Kidney glomerular epithelial cell (primary cell): ENCODE measurements around the gene RAB3GAP1.

ENCODE experiments used
- DNase-seq: peaks from one replicate; lab custom pipeline; 2025; lab: John Stamatoyannopoulos, UW

RAB3GAP1 gene

DNA sequence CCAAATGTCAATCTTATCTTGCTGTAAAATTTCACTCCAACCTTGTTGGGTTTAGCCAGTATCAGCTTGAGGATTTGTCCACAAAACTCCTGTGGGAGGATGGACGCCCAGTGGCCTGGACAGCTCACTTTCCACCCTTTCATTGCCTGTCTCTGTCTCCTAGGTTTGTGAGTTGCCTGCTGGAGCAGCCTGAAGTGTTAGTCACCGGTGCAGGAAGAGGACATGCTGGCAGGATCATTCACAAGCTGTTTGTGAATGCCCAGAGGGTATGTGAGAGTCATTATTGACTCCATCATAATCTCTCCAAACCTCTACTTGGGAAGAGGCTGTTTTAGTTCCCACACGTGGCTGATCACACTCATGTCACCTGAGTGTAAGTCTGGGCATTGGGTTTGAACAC is 112.3 kb downstream of the RAB3GAP1 start:
- peak; percentile 47 for DNase-seq

DNA sequence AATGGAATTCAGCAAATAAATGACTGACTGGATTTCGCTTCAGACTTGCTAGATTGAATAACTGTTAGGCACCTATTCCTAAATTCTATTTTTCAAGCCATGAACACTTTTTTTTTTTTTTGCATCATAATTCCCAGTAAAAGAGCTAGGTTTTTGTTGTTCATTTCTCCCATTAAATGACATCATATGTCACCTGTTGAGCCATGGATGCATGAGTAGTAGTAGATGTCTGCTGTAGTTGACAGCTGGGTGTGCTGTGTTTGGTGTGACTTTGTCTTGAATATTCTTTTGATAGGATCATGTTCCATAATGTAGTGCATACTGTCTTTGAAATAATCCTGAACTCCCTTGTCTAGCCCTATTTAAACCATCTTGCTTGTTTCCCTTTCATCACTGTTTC is 115.2 kb downstream of the RAB3GAP1 start:
- DNase-seq, result no peak

DNA sequence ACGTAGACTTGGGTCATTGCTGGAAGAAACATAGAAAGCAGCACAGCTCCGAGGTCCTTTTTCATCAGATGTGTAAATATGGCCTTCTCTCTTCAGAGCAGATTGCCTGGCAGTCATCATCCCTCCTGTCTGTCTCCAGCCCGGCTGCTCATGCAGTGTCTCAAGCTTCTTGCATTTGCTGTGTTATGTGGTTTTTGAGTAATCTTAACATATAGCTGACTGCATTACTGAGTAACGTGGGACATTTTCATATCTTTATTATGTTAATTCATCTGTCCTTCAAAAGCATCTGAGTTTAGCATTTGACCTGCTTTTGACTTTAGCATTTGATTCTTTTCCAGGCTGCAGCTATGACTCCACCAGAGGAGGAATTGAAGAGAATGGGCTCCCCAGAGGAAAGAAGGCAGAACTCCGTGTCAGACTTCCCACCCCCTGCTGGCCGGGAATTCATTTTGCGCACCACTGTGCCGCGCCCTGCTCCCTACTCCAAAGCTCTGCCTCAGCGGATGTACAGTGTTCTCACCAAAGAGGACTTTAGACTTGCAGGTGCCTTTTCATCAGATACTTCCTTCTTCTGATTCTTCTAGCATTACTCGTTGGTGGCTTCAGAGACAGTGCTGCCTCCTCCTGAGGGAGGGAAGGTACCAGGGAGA is 116.2 kb downstream of the RAB3GAP1 start:
- DNase-seq, result no peak

DNA sequence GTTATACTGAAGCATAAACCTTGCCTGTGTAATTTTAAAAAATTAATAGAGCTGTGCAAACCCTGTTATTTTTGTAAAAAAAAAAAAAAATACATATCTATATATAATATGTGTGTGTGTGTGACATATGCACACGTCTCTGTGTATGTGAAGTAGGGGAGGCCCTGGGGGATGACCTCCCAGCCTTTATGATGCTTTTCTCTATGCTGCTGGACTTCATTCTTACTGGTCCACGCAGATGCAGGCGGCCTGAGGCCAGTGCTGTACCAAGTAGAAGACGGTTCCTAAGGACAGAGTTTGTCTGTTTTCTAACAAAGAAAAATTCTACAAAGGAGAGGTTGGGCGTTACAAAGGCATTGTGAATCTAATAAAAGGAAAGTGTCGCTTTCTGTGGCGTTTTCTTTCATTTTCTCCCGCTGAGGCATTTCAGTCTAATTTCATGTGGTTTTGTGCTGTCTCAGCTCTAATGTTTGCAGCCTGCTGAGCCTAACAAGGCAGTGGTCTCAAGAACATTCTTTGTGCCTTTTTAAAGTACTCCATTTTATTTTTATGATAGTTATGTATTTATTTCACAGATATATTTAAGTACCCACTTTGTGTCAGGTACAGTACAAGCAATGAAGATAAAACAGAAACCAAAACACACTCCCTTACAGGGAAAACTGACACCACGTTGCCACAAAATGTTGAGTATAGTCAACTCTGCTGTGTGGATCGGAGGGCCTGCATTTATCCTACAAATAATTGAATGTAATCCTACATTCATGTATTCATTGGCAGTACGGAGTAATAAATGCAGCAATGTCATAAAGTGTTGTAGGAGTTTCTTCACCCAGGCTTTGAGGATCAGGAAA is 118.0 kb downstream of the RAB3GAP1 start:
- no peak for DNase-seq

DNA sequence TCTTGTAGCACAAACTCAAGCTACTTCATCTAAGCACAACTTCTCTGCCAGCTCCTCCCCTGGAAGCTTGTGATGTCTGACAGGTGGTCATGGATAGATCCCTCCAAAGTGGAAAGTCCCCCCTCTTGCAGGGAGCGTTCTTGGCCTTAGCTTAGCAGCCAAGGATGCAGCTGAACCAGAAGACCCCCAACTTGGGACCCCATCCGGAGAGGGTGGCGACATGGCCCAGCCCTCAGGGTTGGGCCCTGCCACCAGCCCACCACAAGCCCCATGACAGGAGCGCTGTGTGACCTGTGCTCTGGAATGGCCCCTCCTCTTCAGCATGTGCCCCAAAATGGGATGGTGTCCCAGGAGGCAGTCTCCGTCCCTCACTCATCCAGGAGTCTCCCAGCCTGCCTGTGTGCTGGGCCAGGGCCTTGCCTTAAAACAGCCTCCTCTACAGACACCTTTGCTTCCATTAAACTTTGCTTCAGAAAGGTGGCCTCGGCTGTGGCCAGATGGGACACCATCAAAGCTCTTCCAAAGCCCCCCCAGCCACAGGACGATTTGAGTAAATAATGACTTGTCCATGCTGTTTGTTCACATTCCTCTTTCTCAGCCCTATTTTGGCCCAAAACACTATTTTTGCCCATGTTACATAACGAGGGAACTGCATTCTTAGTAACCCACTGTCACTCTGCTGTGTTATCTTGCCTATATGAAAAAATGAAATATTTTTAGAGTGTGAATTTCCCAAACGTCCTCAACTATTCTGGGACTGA is 122.1 kb downstream of the RAB3GAP1 start:
- no peak for DNase-seq

DNA sequence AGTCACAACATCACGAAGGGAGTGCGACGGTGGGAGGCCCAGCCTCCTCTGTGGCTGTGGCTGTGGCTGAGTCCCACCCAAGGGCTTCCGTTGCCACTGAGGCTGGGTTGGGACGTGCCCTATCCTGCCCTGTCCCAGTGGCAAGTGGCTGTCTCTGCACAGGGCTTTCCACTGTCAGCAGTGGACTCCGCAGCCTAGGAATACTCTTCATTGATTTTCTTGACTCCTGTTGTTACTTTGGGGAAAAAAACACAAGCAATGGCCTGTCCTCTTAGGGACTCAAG is 122.7 kb downstream of the RAB3GAP1 start:
- no peak for DNase-seq

DNA sequence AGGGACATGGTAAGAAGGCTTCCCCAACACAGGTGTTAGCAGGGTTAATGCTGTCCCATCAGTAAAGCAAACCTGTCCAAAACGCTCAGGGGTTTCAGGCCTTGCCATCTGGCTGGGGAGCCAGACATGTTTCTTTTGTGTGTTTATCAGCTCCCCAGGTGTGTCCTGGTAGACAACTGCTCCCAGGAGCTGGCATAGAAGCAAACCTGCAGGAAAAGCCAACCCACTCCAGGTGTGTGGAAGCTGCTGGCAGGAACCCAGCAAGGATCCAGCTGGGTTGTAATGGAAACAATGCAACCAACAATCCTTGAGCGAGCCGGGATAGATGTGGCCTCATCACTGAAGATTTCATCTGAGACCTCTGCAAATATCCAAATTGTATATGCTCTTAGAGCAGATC is 123.1 kb downstream of the RAB3GAP1 start:
- no peak for DNase-seq

DNA sequence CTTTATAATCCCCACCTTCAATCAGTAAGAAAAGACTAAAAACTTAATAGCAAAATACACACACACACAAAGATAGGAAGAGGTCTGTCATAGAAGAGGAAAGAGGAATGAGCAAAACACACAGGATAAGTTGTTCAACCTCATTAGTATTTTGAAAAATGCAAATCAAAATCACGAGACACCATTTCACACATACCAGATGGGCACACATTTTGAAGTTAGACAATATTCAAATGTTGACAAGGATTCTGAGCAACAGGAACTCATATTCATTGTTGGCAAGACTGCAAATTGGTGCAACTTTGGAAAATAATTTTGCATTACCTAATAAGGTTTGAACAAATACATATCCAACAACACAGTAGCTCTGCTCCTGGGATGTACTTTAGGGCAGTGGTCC is 127.6 kb downstream of the RAB3GAP1 start:
- DNase-seq, result no peak

DNA sequence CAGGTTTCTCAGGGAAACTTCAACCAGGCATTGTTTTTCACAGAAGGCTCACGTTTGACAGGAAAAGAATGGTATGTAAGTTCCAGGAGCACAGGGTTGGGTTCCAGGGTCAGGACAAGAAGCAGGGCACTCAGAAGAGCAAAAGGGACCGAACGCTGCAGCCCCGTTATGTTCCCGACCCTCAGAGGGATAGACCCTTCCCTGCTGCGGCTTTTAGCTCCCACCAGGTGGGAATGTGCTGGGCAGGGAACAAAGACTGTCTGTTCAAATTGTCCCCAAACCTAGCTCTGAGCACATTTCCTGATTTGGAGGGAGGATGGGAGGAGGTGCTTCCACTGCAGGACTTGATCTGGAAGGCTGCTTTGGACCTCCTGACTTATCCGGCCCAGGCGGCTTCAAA is 130.1 kb downstream of the RAB3GAP1 start:
- no peak for DNase-seq

DNA sequence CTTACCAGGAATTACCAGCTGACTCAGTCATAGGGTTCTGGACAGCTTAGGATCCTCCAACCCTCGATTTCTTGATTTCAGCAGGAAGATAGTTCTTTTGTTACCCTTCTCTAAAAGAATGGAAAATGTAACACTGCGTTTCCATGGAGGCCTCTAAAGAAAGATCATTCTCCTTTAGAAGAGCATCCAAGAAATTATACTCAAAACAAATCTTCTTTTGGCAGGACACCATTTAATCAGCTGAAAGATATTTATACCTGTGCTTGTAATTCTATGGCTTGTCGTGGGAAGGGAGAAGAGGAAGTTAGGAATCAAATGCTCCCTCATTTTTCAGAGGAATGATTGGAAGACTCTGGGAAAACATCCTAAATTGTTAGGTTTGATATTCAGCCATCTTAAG is 130.5 kb downstream of the RAB3GAP1 start:
- DNase-seq, result no peak

DNA sequence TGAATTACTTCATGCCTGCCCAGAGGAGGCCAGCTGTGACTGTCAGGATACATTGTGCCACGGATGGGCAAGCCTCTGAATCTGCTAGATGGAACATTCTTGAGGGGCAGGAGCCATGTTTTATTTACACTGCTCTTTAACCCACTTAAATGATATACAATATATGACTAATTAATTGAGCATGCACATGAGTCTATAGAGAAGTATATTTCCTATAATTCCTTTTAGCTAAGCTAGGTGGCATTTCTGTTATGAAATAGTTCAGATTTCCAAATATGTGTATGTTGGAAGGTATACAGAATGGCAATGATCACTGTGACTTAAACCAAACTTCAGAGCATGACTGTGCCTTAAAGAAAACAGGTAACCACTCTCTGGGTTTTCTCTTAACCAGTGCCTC is 131.7 kb downstream of the RAB3GAP1 start:
- no peak for DNase-seq

DNA sequence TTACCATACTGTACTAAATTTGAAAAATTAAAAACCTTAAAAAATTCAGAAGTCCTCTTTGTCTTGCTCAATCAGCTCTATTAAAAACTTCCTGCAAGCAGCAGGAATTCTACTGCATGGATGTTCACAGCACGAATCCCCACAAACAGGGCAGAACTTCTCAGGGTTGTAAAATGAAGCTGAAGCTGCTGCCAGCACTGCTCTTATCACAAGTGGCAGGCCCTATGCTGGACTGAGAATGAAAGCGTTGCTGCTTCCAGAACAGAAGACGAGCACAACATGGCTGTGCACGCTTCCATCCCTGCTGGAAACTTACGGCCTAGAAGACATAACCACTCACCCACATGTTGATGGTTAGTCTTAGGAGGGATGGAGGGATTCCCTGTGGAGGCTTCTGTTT is 134.0 kb downstream of the RAB3GAP1 start:
- no peak for DNase-seq

DNA sequence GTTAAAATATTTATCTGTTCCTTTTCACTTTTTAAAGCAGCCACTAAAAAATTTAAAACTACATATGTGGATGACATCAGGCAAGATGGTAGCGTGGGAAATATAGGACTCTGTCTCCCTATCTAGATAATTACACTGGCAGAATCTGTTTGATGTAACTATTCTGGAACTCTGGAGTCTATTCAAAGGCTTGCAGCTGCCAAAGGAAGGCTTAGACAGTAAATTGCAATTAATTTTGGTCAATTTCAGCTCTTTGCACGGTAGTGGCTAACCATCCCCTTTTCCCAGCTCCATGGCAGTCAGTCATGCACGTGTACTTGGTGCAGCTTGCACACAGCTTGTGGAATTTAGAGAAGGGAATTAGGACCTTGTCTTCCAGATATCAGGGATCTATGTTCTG is 135.2 kb downstream of the RAB3GAP1 start:
- no peak for DNase-seq

DNA sequence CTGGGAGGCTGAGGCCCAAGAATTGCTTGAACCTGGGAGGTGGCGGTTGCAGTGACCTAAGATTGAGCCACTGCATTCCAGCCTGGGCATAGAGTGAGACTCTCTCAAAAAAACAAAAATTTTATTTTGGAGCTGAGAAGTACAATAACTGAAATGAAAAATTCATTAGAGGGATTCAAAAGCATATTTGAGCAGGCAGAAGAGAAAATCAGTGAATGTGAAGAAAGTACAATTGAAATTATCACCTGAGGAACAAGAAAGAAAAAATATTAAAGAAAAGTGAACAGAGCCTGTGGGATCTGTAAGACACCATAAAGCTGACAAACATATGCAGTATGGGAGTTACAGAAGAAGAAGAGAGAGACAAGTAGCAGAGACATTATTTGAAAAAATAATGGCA is 137.1 kb downstream of the RAB3GAP1 start:
- no peak for DNase-seq

DNA sequence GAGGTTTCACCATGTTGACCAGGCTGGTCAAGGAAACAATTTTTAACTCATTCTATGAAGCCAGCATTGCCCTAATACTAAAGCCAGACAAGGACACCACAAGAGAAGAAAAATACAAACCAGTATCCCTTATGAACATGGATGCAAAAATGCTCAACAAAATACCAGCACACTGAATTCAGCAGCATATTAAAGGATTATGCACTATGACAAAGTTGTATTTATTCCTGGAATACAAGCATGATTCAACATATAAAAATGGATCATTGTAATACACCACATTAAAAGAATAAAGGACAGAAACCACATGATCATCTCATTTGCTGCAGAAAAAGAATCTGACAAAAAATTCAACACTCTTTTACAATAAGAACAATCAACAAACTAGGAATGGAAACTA is 138.7 kb downstream of the RAB3GAP1 start:
- no peak for DNase-seq

DNA sequence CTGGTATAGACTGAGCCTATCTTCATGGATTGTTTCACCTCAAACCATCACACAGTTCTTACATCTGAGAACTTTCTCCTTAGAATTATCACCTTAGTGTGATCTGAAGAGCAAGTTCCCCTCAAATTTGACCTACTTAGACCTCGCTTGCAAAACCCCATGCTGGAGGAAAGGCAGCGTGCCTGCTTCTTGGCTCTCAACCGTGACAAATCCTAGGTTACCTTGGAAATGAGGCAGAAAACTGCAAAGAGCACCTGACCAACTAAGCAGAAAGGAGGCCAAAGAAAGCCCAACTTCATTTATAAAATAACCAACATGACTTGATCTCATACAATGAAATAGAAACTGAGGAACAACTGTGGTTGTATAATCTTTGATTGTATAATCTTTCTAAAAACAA is 146.4 kb downstream of the RAB3GAP1 start:
- DNase-seq, result no peak

DNA sequence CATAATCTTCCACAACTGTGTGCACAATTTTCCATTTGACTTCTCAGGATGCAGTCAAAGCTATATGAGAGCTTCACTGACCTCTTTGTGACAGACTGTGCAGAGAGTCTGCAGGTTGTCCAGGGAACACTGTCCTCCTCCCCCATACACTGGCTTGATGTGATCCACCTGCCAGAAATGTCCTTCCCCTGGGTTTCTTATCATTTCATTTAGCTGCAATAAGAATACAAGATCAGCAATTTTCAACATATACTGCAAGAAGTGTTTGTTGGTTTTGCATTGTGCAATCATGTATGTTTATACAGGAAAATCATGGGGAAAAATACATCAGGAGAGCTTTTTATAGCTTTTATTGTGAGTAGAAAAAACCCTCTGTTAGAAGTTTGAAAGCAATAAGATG is 150.7 kb downstream of the RAB3GAP1 start:
- no peak for DNase-seq

DNA sequence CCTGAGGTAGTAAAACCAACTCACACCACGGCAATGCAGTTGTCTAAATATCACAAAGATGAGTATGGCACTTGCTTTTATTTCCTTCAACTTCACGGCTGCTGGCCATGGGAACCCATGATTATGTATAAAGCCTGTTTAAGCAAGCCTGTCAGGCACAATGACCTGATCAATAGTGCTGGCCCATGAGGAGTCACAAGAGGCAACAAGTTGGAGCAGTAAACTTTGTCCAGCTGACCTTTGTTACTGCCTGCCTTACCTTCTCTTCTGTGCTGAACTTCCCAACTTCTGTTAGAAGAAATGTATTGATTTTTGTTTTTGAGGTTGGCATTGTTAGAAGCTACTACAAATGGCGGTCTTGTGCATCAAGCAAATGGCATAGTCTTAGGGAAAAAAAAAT is 151.9 kb downstream of the RAB3GAP1 start:
- DNase-seq, result no peak

DNA sequence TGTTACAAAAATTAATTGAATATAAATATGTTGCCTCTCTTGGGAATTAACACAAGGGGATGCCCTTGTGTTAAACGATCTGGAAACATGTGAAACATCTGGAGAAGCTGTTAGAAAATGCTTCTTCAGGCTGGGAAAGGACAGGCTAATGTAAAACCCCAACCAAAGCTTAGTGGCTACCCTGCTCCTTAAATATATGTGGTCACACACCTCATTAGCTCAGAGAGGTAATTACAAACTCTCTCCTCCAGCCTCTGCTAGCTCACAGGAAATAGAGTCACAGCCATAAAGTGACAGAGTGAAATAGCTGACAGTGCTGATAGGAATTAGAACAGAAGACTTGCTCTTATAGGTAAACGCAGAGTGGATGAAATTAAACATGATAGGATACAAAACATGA is 155.9 kb downstream of the RAB3GAP1 start:
- DNase-seq, result no peak

DNA sequence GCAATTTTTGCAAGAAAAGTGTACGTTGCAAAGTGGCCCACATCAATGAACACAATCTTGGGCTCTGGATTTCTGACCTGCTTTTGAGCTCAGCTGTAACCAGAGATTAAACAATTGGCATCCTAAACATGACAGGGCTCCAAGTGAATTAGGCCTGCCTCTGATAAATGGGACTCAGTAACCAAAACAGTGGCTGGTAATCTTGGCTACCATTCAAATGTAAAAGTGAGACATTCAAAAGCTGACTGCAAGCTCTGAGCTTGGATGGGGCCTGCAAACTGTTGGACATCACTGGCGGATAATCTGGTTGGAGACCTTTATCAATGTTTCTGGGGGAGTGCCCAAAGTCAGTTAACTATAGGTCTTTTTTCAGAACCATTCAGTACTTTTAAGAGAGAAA is 160.7 kb downstream of the RAB3GAP1 start:
- no peak for DNase-seq

DNA sequence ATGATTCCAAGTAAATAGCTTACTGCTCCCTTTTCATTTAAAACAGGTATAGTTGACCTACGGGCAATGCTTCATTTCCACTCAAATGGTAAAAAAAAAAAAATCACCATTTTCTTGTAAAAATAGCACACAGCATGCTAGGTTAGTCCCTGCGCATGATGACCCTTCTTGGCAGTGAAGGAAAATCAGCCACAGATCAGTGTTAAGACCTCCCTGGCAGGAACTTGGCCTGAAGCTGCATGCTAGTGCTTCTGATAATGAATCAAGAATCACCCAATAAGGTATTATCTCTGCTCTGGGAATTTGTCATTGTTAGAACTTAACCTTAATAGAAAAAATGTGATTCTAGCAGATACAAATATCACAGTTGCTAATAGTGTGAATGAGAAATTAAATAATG is 166.3 kb downstream of the RAB3GAP1 start:
- no peak for DNase-seq

DNA sequence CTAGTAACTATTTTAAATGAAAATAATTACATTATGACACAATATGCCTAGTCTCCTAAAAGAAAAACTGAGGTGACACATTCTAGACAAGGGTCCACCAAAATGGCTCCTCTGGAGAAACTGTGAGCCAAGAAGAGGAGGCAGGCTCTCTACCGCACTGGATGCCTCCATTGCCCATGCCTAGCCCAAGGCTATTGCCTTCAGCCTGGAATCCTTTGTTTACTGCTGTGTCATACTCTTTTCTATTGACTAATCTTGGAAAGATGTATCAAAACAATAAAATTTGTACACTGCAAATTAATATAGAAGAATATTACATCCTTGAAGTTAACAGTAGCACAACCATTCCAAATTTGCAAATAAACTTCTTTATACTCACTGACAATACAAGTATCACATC is 167.1 kb downstream of the RAB3GAP1 start:
- DNase-seq, result no peak
